Right renal pelvis (tissue), 4 donors: ENCODE measurements around the gene ADD1. TPM values are rescaled to one million over a fixed set of nuclear protein-coding genes. Genes with fewer than 3 reads are reported as not detected.
"Not testable (repeated sequence)": the region's sequence is repeated elsewhere in the genome, so short reads cannot be mapped to it uniquely, and the experiment has no call there.

Experiments
- DNase-seq, 4 donors: peaks; one replicate each; pipeline ENCODE4 v3.0.0-alpha.2; 2013; ENCODE audit warnings: low read depth in 4 of 4, low spot score in 3 of 4, missing footprints in 1 of 4
- polyA plus RNA-seq, 4 donors: library from polyadenylated mRNA; unstranded; fragments of 120-200 nt; gene quantifications; one replicate each; pipeline ENCODE4 v1.2.1, GENCODE V29; 2013; ENCODE audit not compliant: insufficient read length in 4 of 4

The ADD1 gene
- polyA plus RNA-seq, 4 donors = 245 to 259 (median 251) TPM

DNA sequence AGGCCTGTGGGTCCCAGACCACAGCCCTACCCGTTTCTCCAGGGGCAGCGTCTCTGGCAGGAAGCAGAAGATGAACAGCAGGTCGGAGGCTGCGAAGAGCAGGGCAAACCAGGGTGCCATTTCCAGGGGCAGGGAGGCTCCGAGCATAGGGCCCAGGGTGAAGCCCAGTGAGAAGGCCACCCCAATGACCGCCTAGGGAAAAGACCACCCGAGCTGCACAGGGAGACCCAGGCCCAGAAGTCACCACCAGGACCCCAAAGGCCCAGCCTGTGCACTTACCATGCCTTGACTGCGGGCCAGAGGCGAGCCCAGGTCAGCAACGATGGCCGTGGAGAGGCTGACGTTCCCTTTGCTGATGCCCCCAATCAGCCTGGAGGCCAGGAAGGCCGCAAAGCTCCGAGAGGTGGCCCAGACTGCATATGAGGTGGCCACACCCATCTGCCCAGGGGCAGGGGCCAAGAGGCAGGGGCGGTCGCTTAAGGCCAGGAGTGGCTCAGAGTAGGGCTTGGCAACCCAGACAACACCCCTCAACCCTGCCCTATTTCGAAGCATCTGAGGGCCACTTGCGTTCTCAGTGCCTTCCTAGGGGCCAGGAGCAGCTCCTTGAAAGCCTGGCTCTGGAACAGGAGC lies 88.8 kb downstream of the ADD1 start:
- DNase-seq = no peak

DNA sequence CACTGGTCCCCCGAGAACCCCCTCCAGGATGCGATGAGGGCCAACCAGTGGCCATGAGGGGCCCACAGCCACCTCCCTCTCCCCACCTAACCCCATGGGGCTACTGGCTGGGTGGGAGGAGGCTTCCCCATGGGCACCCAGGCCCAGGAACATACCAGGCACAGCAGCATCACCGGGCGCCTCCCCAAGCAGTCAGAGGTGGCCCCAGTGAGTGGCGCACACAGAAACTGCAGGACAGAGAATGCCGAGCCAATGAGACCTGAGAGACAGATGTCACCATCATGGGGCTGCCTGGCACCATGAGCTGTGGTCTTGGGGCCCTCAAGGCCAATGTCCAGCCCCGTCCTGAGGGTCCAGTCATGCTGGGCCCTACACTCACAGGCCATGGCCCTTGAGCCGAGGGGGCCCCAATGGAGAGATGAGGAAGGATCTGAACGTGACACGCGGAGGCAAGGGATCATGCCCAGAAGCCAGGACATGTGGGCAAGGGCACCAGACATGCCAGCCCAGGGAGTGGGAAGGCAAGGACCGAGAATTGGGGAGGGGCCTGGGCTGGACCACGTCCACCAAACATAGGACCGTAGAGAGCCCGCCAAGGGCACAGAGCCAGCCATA lies 89.4 kb downstream of the ADD1 start:
- no peak for DNase-seq

DNA sequence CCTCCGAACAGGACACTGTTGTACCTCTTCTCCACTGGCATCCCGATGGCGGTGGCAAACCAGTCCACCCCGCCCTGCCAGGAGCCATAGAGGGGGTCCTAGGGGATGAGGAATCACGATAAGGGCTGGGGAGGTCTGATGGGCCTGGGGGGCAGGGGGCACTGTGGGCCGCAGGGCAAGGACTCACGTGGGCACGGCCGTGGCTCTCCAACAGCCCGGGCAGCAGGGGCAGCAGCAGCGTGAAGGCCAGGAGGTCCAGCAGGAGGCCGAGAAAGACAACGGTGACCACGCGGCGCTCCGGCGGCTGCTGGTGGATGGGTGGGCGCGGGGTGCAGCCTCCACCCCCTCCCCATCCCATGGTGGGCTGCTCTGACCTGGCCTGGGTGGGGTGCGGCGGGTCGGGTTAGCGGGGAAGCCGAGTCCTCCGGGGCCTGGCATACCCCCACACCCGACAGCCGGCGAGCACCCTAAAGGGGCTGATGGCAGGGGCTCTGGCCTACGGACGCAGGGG lies 90.0 kb downstream of the ADD1 start:
- no peak for DNase-seq

DNA sequence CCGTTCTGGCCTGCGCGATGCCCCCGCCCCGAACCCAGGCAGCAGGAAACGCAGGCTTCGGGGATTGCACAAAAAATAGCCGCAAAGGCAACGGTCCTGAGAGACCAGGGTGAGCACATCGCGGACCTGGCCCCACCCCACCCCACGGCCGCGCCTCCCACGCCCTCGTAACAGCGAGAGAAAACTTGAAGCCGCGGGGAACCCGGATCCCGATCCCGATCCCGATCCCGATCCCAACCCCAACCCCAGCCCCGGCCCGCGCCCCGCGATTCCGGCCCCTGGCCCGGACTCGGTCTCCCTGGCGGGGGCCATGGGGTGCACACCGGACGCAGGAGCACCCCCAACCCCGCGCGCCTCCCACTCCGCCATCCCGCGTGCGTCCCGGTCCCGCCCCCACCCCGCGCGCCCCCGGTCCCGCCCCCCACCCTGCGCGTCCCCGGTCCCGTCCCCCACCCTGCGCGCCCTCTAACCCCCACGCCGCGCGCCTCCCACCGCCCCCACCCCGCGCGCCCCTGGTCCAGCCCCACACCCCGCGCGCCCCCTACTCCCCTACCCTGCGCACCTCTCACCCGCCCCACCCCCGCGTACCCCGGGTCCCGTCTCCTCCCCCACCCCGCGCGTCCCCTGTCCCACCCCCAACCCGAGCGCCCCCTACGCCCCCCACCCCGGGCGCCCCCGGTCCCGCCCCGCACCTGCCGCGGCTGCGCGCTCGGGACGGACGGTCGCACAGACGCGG lies 90.6 kb downstream of the ADD1 start:
- no peak for DNase-seq

DNA sequence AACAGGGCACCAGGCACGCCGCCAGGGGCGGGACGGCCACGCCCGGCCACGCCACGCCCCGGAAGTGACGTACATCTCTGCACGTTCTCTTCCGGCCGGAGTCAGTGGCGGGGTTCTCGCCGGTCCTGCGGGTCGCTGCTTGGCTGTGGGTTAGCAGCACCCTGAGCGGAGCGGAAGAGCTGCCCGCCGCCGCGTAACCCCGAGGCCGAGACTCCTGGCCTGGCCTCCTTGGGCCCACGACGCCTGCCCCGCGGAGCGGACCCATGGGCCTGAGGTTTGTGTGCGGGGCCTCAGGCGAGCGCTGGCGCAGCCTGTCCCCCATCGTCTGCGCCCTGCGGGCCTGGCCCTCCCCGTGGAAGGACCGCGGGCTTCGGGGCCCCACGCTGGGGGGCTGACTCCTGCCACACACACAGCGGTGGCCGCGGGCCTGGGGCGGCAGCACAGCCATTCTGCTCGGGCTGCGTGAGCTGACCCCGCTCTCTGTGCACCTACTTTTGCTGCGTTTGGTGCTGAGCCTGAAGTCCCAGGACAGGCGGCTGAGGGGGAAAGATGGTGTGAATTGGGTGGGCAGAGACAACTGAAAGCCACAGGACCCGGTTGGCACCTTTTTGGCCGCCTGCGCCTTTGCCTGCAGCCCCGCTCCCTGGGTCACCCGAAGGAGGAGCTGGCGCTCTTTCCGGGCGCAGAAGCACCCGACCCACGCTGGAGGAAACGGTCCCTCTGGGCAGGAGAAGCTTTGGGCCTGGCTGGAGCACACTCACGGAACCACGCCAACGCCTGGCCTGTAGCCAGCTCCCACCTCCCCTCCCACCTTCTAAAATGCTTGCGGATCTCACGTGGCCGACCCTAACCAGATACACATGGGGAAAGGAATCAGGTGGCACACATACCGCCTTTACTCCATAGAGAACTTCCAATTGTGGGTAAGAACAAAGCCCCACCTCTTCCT lies 91.4 kb downstream of the ADD1 start:
- DNase-seq = peak; percentile 82 to 89 (median 84)

DNA sequence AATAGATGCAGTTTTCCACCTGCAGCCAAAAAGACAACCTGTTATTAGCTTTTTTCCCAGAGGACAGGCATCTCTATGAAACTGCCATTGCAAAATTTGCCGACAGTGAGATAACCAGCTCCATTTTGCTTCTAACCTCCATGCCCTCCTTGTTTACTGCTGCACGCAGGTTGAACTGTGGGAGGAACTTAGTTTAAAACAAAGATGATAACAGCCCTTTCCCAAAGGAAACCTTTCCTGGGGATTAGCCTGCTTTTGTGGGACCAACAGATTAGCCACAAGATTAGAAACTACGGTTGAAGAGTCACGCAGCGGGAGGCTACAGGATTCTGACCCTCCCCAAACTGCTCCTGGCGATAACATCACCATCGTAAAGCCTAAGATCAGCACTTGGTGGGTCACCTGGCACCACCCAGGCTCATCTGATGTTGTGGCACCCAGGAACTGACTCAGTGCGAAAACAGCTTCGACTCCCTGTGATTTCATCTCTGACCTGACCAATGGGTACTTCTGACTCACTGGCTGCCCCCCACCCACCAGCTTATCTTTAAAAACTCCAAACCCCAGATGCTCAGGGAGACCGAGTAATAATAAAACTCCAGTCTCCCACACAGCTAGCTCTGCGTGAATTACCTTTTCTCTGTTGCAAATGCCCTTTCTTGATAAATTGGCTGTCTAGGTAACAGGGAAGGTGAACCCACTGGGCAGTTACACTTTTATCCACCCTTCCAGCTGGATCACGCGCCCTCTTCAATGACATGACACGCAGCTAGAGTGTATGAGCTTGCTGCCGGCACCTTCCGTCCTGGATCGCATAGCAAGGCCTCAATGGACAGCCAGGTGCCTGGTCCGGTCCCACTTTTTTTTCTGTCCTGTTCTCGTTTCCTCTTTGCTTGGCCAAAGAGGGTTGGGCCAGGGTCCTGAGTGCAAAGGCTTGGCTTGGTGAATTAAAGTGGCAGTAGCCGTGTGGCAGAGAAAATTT lies 92.4 kb downstream of the ADD1 start:
- no peak for DNase-seq

DNA sequence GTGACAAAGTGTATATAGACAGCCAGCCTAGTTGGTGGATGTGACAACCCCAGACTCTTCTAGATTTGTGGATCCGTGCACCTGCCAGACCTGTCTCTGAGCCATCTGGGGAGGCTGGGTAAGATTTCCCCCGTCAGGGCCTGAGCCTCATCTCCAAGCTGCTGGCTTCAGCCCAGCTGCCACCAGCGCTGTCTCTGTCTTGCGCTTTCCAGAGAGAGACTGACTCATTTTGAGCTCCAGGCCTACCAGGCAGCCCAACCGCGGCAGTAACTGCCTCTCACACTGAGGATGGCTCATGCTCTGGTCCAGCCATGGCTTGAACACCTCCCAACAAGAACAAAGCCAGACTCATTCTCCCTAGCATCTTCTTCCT lies 93.1 kb downstream of the ADD1 start:
- DNase-seq = no peak

DNA sequence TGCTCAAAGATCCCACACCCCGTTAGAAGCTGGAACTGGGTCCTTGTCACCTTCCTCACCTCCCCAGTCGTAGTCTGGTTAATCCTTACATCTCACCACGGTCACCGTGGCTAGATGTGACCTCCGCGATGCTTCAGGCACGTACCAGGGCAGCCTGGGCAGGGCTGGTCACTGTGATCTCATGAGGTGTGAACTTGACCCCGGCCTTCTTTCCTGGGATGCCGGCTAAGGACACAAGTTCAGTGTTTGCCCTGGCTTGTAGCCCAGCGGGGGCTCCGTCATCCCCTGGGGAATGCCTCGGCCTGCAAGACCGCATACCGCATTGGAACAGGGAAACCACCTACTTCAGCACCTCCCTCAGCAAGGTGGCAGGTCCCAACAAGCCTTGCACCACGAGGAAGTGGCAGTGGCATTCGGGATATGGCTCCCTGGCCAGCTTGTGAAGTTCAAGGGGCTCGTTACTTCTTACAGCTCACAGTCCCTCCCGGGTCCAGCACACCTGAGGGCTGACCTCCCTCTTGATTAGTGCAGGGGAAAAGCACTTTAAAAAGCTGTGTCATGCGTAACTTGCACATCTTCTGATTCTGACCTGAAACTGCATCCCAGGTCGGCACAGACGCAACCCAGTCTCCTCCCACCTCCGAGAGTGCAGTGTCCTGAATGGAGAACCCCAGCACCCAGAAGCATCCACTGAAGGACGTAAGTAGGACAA lies 93.7 kb downstream of the ADD1 start:
- no peak for DNase-seq

DNA sequence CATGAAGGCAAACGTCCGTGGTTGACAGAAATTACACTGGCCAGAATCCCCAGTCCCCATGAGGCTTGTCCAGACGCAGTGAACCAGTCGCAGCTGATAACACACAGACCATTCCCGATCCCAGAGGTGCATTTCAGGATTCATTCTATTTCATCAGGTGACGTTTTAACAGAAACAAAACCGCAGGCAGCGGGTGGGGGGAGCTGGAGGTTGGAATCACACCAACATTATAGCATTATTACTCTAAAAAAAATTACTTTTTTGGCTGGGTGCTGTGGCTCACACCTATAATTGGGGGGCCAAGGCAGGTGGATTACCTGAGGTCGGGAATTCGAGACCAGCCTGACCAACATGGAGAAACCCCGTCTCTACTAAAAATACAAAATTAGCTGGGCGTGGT lies 94.3 kb downstream of the ADD1 start:
- DNase-seq = no peak

DNA sequence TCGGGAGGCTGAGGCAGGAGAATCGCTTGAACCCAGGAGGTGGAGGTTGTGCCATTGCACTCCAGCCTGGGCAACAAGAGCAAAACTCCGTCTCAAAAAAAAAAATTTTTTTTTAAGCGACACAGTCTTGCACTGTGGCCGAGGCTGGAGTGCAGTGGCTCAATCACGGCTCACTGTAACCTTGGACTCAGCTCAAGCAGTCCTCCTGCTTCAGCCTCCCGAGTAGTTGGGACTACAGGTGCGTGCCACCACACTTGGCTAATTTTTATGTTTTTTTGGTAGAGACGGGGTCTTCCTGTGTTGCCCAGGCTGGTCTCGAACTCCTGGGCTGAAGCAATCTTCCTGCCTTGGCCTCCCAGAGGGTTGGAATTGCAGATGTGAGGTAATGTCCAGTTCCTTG lies 94.8 kb downstream of the ADD1 start:
- DNase-seq = not testable (repeated sequence)

DNA sequence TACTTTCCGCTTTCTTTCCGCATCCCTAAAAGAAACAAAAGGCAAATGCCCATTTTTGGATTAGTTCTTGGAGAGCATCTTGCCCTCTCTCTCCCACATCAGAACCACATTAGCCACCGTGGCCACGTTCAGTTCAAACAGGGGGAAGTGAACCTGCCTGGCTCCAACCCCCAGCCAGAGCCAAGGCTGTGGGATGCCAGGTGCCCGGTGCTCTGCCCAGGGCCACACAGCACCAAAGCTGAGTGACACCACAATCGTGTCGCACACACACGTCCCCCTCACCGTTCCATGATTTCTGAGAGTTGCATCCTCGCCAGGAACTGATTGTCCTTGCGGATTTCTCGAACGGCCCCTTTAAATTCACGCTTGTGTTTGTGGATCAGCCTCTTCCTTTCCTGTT lies 95.3 kb downstream of the ADD1 start:
- no peak for DNase-seq

DNA sequence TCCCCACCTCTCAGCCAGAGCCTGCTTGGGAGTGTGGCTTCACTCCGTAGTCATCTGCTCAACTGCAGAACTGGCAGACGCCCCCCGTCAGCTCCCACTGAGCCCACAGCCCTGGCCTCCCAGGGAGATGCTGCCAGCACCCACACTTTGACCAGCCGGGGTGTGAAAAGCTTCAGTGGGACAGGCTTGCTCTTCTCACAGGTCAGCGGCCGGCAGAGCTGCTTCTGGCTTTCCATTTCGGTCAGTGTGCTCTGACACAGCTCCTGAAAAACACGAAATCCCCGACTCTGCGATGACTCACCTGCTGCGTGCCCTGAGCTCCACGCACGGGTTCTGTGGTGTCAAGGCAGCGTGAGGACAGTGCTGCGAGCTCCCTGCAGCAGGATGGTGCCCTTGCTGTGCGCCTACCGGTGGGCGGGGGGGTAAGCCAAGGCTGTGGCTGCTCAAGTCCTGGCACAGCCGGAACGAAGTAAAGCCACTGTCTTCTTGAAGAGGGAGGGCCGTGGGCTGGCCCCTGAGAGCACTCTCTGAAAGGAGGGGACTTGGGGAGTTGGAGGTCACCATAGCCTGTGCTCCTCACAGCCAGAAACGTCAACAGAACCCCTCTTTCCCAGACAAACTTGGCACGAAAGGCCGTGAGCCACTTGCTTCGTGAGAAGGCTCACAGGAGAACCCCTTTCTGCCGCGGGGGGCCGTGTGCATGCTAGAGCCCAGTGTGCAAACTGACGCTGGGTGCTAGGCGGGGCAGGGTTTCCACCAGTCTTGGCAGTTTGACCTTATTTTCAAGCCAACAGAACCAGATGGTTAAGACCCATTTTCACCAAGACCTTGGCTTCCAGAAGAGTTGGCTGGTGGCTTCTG lies 96.0 kb downstream of the ADD1 start:
- DNase-seq = no peak

DNA sequence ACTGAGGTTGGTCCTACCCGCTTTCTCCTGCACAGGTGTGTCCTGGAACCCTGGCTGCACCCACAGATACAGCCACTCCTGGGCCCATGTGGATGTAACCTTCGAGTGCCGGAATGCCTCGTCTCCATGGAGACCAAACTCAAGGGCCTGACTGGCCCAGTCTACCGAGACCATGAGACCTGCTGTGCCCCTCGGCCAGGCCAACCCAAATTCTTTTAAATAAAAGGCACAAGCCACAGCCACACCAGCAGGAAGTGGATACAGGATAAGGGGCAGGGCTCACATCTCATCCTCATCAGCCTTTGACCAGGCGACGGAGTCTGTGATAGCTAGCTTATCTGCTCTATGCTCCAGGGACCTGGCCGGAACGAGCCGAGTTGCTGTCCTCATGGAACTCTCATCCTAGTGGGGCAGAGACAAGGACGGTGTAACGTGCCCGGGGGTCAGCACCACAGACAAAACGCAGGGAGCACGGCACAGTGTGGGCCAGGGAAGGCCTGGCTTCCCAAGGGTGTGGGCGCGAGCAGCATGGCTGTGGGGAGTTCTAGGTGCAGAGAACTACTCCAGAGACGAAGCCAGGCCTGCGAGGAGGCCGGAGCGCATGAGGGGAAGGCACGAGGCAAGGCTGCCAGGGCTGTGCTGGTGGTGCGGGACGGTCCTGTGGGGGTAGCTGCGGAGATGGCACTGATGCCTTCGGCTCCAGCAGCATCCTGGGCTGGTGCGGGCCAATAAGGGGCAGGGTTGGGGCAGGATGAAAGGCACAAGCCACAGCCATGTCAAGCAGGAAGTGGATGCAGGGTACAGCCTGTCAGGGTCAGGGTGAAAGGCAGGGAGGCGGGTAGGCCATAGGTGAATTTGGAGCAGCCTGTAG lies 96.9 kb downstream of the ADD1 start:
- DNase-seq = no peak

DNA sequence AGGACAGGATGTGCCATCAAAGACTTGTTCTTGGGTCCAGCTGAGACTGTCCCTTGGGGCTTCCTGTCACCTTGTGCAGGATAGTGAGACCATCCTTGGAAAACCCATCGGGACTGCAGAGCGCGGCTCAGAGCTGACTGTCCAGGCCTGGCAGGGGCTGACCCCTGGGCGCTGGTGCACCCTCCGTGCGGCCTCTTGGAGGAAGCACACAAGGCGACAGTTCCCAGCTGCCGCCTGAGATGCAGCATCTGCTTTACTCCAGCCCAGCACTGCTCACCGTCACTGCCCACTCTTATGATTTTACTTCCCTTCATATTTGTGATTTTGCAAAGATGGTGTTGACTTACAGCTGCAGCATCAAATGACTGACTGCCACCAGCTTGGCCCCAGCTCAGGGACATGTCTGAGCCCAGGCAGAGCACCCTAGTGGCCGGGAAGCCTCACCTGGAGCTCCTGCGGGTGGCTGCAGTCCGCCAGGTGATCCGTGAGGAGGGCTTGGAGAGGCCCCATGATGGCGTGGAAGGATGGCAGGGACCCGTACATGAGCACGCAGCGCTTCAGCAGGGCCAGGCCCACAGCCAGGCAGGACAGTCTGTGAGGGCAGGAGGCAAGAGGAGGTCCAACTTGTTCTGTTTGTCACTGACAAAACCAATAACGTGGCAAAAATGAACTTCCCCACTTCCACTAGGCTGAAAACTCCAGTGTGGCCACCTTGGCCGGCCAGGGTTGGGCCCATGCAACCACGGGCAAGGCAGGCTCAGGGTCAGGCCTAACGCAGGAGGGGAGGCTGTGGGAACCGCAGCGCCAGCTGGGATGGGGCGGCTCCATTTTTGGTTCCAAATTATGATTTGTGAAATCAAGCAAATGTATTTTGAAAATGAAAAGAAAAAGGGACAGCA lies 97.7 kb downstream of the ADD1 start:
- DNase-seq = no peak

DNA sequence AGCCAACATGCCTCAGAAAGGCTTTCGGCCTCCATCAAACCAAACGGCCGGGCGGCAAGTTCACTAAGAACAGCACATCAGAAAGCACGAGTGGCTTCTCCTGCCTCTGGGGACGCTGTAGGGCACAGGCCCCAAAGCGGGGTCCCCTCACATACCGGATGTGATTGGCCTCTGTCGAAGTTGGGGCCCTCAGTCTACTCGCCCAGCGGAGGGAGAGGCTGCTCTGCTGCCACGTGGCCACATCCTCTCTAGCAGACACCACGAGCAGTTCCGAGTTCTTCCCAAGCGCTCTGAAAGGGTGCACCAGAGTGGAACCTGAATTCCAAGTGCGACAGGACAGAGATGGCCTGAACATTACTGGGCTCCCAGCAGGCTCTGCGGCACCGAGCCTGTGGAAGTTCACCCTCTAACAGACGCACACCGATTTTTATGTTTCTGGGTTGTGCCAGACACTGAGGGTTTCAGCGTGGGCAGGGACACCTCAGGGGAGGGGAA lies 98.4 kb downstream of the ADD1 start:
- no peak for DNase-seq
